ENCODE results near the gene XRCC1.
"Not testable (repeated sequence)": the region's sequence is repeated elsewhere in the genome, so short reads cannot be mapped to it uniquely, and the experiment has no call there.

XRCC1 gene

DNA sequence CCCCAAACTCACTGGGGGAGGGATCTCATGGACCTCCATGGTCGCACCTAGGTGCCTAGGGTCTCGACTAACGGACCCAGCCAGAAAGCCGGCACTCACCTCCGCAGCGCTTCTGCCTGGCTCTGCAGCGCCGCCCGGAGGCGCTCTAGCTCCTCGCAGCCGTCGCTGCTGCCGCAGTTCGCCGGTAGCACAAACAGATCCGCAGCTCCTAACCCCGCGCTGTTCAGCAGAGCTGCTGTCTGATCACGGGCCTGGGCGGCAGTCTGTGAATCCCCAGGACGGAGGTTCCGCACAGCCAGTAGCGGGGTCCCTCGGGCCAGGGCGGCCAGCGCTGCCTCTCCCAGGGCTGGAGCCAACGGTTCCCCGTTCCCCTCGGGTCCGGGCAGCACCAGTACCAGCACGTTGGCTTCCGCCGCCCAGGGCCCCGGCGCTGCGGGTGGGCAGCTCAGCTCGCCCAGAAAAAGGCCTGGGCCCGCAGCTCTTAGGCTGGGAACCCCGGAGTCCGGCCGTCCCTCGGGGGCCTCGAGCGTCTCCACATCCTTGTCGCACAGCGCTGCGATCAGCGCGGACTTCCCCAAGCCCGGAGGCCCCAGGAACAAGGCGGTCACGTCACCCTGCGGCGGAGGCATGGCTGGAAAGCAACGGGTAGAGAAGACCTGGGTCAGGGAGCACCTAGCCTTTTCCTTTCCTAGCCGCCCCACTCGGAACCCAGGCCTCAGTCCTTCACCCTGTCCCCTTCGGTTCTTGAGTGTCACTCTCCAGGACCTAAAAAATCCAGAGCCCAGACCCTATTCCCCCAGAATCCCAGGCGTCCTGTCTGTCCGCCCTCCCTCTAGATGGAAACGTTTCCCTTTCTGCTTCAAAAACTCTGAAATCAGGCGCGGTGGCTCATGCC, 19.6 kb upstream of the XRCC1 start:
- H3K4me3 ChIP-seq (ENCODE audit: control insufficient read depth, low read depth, low read length) = peak overlapping the region; percentile 84
- peak; percentile 65 for DNase-seq (ENCODE audit: low read depth)
- peak; percentile 71 for TF ChIP-seq CTCF (conservative IDR thresholded peaks at IDR 0.05; ENCODE audit: control insufficient read depth, insufficient read depth, low read depth, low read length)

DNA sequence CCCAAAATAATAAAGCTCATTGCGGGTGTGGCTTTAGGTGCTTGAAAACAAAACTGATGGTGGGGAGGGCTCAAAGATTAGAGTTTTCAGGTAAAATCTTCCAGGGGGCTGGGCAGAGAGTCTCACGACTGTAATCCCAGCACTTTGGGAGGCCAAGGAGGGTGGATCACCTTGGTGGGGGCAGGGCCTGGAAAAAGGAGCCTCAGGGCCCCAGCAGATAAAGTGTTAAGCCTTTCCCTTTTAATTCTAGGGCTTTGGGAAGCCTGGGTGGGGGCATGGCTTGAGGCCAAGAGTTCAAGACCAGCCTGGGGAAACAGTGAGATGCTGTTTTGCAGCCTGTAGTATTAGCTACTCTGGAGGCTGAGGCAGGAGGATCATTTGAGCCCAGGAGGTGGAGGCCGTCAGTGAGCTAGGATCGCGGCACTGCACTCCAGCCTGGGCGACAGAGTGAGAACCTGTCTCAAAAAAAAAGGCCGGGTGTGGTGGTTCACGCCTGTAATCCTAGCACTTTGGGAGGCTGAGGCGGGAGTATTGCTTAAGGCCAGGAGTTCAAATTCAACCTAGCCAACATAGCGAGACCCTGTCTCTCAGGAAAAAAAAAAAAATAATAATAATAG, 18.9 kb upstream of the XRCC1 start:
- no peak for TF ChIP-seq CTCF (conservative IDR thresholded peaks at IDR 0.05; ENCODE audit: control insufficient read depth, insufficient read depth, low read depth, low read length)
- no peak for DNase-seq (ENCODE audit: low read depth)
- peak overlapping the region; percentile 84 for H3K4me3 ChIP-seq (ENCODE audit: control insufficient read depth, low read depth, low read length)

- no peak for TF ChIP-seq CTCF (conservative IDR thresholded peaks at IDR 0.05; ENCODE audit: control insufficient read depth, insufficient read depth, low read depth, low read length)
- H3K4me3 ChIP-seq (ENCODE audit: control insufficient read depth, low read depth, low read length) = no peak overlapping the region
- DNase-seq (ENCODE audit: low read depth) = no peak
These were observed 17.5 kb upstream of the XRCC1 start for GRCh38 chr19:43592800-43593350.

- DNase-seq (ENCODE audit: low read depth) = no peak
- TF ChIP-seq CTCF (conservative IDR thresholded peaks at IDR 0.05; ENCODE audit: control insufficient read depth, insufficient read depth, low read depth, low read length) = no peak
- no peak overlapping the region for H3K4me3 ChIP-seq (ENCODE audit: control insufficient read depth, low read depth, low read length)
These were observed 16.8 kb upstream of the XRCC1 start for GRCh38 chr19:43591904-43592772.

GRCh38 chr19:43589678-43590077, 14.4 kb upstream of the XRCC1 start:
- no peak for DNase-seq (ENCODE audit: low read depth)
- no peak for TF ChIP-seq CTCF (conservative IDR thresholded peaks at IDR 0.05; ENCODE audit: control insufficient read depth, insufficient read depth, low read depth, low read length)
- H3K4me3 ChIP-seq (ENCODE audit: control insufficient read depth, low read depth, low read length) = no peak overlapping the region

- no peak for DNase-seq (ENCODE audit: low read depth)
- H3K4me3 ChIP-seq (ENCODE audit: control insufficient read depth, low read depth, low read length) = no peak overlapping the region
- TF ChIP-seq CTCF (conservative IDR thresholded peaks at IDR 0.05; ENCODE audit: control insufficient read depth, insufficient read depth, low read depth, low read length) = no peak
These were observed 13.9 kb upstream of the XRCC1 start for GRCh38 chr19:43589277-43589676.

- H3K4me3 ChIP-seq (ENCODE audit: control insufficient read depth, low read depth, low read length); DNase-seq (ENCODE audit: low read depth): not testable (repeated sequence)
These were observed 11.7 kb upstream of the XRCC1 start for GRCh38 chr19:43587029-43587428.

All from fibroblast of mammary gland (primary cell).